GM12874 (cell line): ENCODE measurements around the gene NECTIN4.

Source experiments
- TF ChIP-seq, protein P1 (sequence below): IDR thresholded peaks from 2 replicates; pipeline ENCODE4 v1.5.1; 2011; ENCODE audit warnings: low read depth, mild to moderate bottlenecking, control low read depth, low read length, moderate library complexity; ENCODE audit not compliant: insufficient read depth

Gene NECTIN4

GRCh38 chr1:161117759-161118581 is 28.6 kb upstream of the NECTIN4 start, which contains the start of the genes NIT1 and PFDN2:
Gene NIT1 (plus strand): TSS chr1:161118105. CDS start chr1:161118177, 72 bp downstream.
Gene PFDN2 (minus strand): TSS chr1:161118037. CDS start chr1:161118026, 11 bp downstream.
- TF ChIP-seq, protein P1, sequence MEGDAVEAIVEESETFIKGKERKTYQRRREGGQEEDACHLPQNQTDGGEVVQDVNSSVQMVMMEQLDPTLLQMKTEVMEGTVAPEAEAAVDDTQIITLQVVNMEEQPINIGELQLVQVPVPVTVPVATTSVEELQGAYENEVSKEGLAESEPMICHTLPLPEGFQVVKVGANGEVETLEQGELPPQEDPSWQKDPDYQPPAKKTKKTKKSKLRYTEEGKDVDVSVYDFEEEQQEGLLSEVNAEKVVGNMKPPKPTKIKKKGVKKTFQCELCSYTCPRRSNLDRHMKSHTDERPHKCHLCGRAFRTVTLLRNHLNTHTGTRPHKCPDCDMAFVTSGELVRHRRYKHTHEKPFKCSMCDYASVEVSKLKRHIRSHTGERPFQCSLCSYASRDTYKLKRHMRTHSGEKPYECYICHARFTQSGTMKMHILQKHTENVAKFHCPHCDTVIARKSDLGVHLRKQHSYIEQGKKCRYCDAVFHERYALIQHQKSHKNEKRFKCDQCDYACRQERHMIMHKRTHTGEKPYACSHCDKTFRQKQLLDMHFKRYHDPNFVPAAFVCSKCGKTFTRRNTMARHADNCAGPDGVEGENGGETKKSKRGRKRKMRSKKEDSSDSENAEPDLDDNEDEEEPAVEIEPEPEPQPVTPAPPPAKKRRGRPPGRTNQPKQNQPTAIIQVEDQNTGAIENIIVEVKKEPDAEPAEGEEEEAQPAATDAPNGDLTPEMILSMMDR: no peak

DNA sequence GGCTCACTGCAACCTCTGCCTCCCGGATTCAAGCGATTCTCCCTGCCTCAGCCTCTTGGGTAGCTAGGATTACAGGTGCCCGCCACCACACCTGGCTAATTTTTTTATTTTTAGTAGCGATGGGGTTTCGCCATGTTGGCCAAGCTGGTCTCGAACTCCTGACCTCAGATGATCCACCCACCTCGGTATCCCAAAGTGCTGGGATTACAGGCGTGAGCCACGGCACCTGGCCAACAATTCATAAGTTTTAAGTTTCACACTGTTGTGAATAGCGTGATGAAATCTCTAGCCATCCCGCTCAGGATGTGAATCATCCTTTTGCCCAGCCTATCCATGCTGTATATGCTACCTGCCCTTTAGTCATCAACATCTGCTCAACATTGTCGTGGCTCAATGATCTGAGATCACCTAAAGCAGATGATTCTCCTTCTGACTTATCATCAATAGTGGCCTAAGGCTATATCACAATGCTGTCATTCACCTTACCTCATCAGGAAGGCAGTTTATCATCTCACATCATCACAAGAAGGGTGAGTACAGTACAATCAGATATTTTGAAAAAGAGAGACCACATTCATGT is 25.9 kb upstream of the NECTIN4 start:
- TF ChIP-seq, protein P1: no peak

DNA sequence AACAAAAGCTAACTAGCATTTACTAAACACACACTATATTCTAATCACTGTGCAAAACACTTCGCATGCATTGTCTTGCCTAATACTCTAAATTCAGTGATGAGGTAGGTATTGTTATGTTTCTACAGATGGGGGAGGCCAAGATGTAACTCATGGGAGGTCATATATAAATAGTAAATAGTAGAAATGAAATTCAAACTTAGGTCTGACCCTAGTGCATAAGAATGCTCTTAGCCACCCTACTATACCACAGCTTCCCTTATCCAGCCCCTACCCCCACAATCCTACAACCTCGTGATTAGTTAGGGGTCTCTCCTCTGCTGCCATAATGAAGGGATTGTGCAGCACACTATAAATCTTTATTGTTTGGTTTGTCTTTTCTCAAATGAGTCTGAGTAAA is 25.2 kb upstream of the NECTIN4 start:
- TF ChIP-seq, protein P1: no peak

- TF ChIP-seq, protein P1: no peak
These were observed 24.6 kb upstream of the NECTIN4 start for GRCh38 chr1:161113915-161114314.

GRCh38 chr1:161111527-161111926 is 22.2 kb upstream of the NECTIN4 start:
- TF ChIP-seq, protein P1: no peak

- TF ChIP-seq, protein P1: no peak
These were observed 21.8 kb upstream of the NECTIN4 start for GRCh38 chr1:161111117-161111516.

DNA sequence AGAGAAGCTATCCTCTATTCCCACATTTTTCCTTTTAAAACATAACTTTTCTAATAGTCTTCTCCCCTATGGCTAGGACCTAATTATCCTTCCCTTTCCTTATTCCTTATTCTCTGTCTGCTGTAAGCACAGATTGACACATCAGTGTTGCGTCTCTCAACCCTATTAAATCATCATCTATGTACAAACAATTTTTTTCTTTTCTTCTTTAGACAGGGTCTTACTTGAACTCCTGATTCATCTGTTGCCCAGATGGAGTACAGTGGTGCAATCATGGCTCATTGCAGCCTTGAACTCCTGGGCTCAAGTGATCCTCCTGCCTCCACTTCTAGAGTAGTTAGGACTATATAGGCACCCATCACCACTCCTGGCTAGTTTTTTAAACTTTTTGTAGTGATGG is 17.1 kb upstream of the NECTIN4 start:
- TF ChIP-seq, protein P1: no peak
